ENCODE measurements around the gene MX1. TPM values are rescaled to one million over a fixed set of nuclear protein-coding genes. Genes with fewer than 3 reads are reported as not detected.

MX1 gene
- total RNA-seq, 4 donors from 2014 or later: 27.3 to 82.2 (median 61.9) TPM

GRCh38 chr21:41451753-41452676 lies 26.0 kb downstream of the MX1 start:
- H3K36me3 ChIP-seq: peaks cover 0 to 20% (median 9%) of the 10 kb centered on the region in 4 donors
- peaks cover 0 to 10% (median 4%) of the 10 kb centered on the region in 4 donors for H3K4me1 ChIP-seq
- 70 to 84% methylated on average over 9 to 16 of the region's 16 CpGs for WGBS, 2 donors (ENCODE audit: low coverage in 1 of 2)
- TF ChIP-seq POLR2AphosphoS5 (IDR thresholded peaks at IDR 0.05) (no peak), POLR2A (IDR thresholded peaks at IDR 0.05) (no peak), EP300 (IDR thresholded peaks at IDR 0.05; ENCODE audit: low read depth) (no peak)
- TF ChIP-seq, protein P1, sequence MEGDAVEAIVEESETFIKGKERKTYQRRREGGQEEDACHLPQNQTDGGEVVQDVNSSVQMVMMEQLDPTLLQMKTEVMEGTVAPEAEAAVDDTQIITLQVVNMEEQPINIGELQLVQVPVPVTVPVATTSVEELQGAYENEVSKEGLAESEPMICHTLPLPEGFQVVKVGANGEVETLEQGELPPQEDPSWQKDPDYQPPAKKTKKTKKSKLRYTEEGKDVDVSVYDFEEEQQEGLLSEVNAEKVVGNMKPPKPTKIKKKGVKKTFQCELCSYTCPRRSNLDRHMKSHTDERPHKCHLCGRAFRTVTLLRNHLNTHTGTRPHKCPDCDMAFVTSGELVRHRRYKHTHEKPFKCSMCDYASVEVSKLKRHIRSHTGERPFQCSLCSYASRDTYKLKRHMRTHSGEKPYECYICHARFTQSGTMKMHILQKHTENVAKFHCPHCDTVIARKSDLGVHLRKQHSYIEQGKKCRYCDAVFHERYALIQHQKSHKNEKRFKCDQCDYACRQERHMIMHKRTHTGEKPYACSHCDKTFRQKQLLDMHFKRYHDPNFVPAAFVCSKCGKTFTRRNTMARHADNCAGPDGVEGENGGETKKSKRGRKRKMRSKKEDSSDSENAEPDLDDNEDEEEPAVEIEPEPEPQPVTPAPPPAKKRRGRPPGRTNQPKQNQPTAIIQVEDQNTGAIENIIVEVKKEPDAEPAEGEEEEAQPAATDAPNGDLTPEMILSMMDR (IDR thresholded peaks at IDR 0.05): no peak
- no peak overlapping the region for H3K4me3 ChIP-seq
- peak; percentile 59 for DNase-seq
- no peak overlapping the region for H3K27ac ChIP-seq
- intact Hi-C loops (cut with DNase I; ENCODE audit: low total_unique reads) (no loop called here), in situ Hi-C loops (cut with MboI; ENCODE audit: low pct_ligation_motif_present in 1 of 4, low pct_unique_long_range_greater_than_20kb in 1 of 4, low sequenced_read_pairs in 3 of 4) (loop anchor here in 2 of 4 donors (25.0 kb wide), 2 partner anchors 165 to 290 kb away; partner anchors contain the start of gene BACE2 (in 1 of the 2))
- no peaks in the 10 kb centered on the region for H3K27me3 ChIP-seq
- no peaks in the 10 kb centered on the region for H3K9me3 ChIP-seq

- H3K9me3 ChIP-seq: no peaks in the 10 kb centered on the region
- WGBS, 2 donors (ENCODE audit: low coverage in 1 of 2): 87 to 100% methylated on average over 3 of the region's 3 CpGs
- intact Hi-C loops (cut with DNase I; ENCODE audit: low total_unique reads) (no loop called here), in situ Hi-C loops (cut with MboI; ENCODE audit: low pct_ligation_motif_present in 1 of 4, low pct_unique_long_range_greater_than_20kb in 1 of 4, low sequenced_read_pairs in 3 of 4) (loop anchor here in 2 of 4 donors (25.0 kb wide), 2 partner anchors 166 to 291 kb away; partner anchors contain the start of gene BACE2 (in 1 of the 2))
- peaks cover 0 to 10% (median 4%) of the 10 kb centered on the region in 4 donors for H3K4me1 ChIP-seq
- no peak for DNase-seq
- H3K36me3 ChIP-seq: peaks cover 0 to 20% (median 9%) of the 10 kb centered on the region in 4 donors
- no peak overlapping the region for H3K27ac ChIP-seq
- no peaks in the 10 kb centered on the region for H3K27me3 ChIP-seq
- TF ChIP-seq POLR2A (IDR thresholded peaks at IDR 0.05) (no peak), EP300 (IDR thresholded peaks at IDR 0.05; ENCODE audit: low read depth) (no peak), POLR2AphosphoS5 (IDR thresholded peaks at IDR 0.05) (no peak)
- TF ChIP-seq, protein P1 (IDR thresholded peaks at IDR 0.05): no peak
- no peak overlapping the region for H3K4me3 ChIP-seq
Observed at GRCh38 chr21:41453198-41453597, 27.2 kb downstream of the MX1 start.

DNA sequence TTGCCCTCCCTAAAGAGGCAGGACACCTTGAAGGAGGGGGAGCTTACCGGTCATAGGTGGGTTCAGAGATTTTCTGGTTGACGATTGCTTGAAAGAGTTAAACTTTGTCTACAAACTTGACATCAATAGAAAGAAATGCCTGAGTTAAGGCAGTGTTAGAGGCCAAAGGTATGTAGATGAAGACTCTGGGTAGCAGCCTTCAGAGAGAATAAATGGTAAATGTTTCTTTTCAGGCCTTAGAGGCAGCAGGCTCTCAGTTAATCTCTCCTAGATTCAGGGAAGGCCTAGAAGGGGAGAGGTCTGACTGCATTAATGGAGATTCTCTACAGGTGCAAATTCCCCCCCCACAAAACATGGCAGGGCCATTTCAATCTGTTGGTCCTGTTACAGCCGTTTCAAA lies 27.7 kb downstream of the MX1 start:
- intact Hi-C loops (cut with DNase I; ENCODE audit: low total_unique reads): no loop called here
- no peak for TF ChIP-seq POLR2AphosphoS5 (IDR thresholded peaks at IDR 0.05)
- TF ChIP-seq EP300 (IDR thresholded peaks at IDR 0.05; ENCODE audit: low read depth): no peak
- TF ChIP-seq, protein P1 (IDR thresholded peaks at IDR 0.05): no peak
- TF ChIP-seq POLR2A (IDR thresholded peaks at IDR 0.05): no peak
- 58 to 84% methylated on average over 2 to 3 of the region's 3 CpGs for WGBS, 2 donors (ENCODE audit: low coverage in 1 of 2)
- Histone ChIP-seq H3K27me3 (no peaks in the 10 kb centered on the region), H3K27ac (no peak overlapping the region), H3K9me3 (no peaks in the 10 kb centered on the region), H3K4me1 (peaks cover 0 to 10% (median 4%) of the 10 kb centered on the region in 4 donors), H3K4me3 (no peak overlapping the region), H3K36me3 (peaks cover 0 to 22% (median 10%) of the 10 kb centered on the region in 4 donors)
- DNase-seq: no peak
- in situ Hi-C loops (cut with MboI; ENCODE audit: low pct_ligation_motif_present in 1 of 4, low pct_unique_long_range_greater_than_20kb in 1 of 4, low sequenced_read_pairs in 3 of 4): loop anchor here in 2 of 4 donors (25.0 kb wide), 2 partner anchors 166 to 291 kb away; partner anchors contain the start of gene BACE2 (in 1 of the 2)

- no peaks in the 10 kb centered on the region for H3K4me1 ChIP-seq
- TF ChIP-seq POLR2A (IDR thresholded peaks at IDR 0.05) (no peak), EP300 (IDR thresholded peaks at IDR 0.05; ENCODE audit: low read depth) (no peak), POLR2AphosphoS5 (IDR thresholded peaks at IDR 0.05) (no peak)
- TF ChIP-seq, protein P1 (IDR thresholded peaks at IDR 0.05): no peak
- H3K27ac ChIP-seq: no peak overlapping the region
- H3K9me3 ChIP-seq: no peaks in the 10 kb centered on the region
- no peak overlapping the region for H3K4me3 ChIP-seq
- H3K27me3 ChIP-seq: no peaks in the 10 kb centered on the region
- in situ Hi-C loops (cut with MboI; ENCODE audit: low pct_ligation_motif_present in 1 of 4, low pct_unique_long_range_greater_than_20kb in 1 of 4, low sequenced_read_pairs in 3 of 4) (loop anchor here in 3 of 4 donors (5.0 to 25.0 kb wide), 3 partner anchors 171 to 296 kb away; partner anchors contain the start of gene BACE2 (in 1 of the 3)), intact Hi-C loops (cut with DNase I; ENCODE audit: low total_unique reads) (no loop called here)
- H3K36me3 ChIP-seq: peaks cover 0 to 18% (median 3%) of the 10 kb centered on the region in 4 donors
- WGBS, 2 donors (ENCODE audit: low coverage in 1 of 2): 93% methylated on average over 6 of the region's 6 CpGs; no CpG with 5 or more reads in 1 of the 2 donors
- DNase-seq: no peak
Observed at GRCh38 chr21:41458121-41458520, 32.1 kb downstream of the MX1 start.
